Measurements from ENCODE around the gene OPA1.

- TF ChIP-seq CTCF (IDR thresholded peaks at IDR 0.05) (no peak), POLR2AphosphoS5 (IDR thresholded peaks at IDR 0.05) (no peak), POLR2A (IDR thresholded peaks at IDR 0.05) (no peak)
These were observed 6.4 kb downstream of the OPA1 start for GRCh38 chr3:193599393-193599792.

Measured in breast epithelium (tissue), 3 donors.